ENCODE measurements around the gene CCDC187. TPM values are rescaled to one million over a fixed set of nuclear protein-coding genes. Genes with fewer than 3 reads are reported as not detected.
A peak's percentile ranks its signal among the peaks of the same experiment; 100 is the strongest.

CCDC187 gene
- total RNA-seq, 1 donor from 2014 or later: 6.6 TPM

DNA sequence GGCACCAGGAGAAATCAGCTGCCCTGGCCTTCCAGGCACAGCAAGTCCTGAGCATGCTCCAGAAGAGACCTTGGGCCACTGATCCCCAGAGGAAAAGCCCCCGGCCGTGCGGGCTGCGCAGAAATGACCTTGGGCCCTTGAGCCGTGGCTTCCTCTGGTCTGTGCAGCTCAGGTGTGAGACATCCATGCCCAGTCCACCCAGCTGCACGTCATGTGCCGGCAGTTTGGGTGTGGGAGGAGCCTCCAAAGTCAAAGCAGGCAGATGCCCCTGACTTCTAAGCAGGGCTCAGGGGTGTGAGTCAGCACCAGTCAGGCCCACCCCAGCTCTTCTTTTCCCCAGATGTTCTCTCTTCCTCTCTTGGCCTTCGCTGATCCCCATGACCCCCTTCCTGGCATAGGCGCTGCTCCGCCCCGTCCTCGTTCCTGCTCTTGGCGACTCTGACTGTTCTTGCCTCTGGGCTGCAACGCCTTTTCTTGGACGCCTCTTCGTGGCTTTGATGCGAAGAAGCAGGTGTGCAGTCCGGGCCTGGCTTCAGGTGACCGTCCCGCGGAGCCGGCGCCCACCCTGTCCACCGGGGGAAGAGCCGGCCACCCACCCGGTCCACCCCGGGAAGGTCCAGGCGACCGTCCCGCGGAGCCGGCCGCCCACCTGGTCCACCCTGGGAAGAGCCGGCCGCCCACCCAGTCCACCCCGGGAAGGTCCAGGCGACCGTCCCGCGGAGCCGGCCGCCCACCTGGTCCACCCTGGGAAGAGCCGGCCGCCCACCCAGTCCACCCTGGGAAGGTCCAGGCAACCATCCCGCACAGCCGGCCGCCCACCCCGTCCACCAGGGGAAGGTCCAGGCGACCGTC lies 52.4 kb downstream of the CCDC187 start:
- no peak overlapping the region for H3K27ac ChIP-seq
- TF ChIP-seq, protein P1, sequence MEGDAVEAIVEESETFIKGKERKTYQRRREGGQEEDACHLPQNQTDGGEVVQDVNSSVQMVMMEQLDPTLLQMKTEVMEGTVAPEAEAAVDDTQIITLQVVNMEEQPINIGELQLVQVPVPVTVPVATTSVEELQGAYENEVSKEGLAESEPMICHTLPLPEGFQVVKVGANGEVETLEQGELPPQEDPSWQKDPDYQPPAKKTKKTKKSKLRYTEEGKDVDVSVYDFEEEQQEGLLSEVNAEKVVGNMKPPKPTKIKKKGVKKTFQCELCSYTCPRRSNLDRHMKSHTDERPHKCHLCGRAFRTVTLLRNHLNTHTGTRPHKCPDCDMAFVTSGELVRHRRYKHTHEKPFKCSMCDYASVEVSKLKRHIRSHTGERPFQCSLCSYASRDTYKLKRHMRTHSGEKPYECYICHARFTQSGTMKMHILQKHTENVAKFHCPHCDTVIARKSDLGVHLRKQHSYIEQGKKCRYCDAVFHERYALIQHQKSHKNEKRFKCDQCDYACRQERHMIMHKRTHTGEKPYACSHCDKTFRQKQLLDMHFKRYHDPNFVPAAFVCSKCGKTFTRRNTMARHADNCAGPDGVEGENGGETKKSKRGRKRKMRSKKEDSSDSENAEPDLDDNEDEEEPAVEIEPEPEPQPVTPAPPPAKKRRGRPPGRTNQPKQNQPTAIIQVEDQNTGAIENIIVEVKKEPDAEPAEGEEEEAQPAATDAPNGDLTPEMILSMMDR (IDR thresholded peaks at IDR 0.05): no peak

DNA sequence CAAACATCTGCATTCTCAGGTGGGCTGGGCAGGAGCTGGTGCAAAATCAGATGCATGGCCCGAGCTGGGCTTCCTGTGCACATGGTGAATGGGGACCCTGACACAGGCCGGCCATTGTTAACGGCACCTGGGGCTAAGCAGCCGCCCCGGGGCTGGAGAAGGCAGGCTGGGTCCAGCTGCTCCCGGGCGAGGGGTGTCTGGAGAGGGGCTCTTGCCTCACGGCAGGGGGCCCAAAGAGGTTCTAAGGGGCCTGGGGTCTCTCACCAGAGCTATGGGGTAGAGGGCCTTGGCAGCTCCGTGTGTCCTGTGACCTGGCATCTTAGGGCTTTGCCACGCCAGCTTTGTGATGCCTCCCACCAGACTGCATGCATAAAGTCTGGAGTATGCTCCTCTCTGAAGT lies 53.2 kb downstream of the CCDC187 start:
- DNase-seq: no peak
- TF ChIP-seq, protein P1 (IDR thresholded peaks at IDR 0.05): no peak
- H3K4me3 ChIP-seq: no peak overlapping the region

More for the DNA sequence above, 52.4 kb downstream of the CCDC187 start:
- H3K4me3 ChIP-seq: no peak overlapping the region
- no peak for ATAC-seq
- H3K9me3 ChIP-seq: no peaks in the 10 kb centered on the region
- intact Hi-C loops (cut with DNase I): no loop called here
- H3K27me3 ChIP-seq (ENCODE audit: low read depth): peaks cover 31% of the 10 kb centered on the region
- no peaks in the 10 kb centered on the region for H3K4me1 ChIP-seq
- H3K36me3 ChIP-seq: no peaks in the 10 kb centered on the region
- DNase-seq: no peak

DNA sequence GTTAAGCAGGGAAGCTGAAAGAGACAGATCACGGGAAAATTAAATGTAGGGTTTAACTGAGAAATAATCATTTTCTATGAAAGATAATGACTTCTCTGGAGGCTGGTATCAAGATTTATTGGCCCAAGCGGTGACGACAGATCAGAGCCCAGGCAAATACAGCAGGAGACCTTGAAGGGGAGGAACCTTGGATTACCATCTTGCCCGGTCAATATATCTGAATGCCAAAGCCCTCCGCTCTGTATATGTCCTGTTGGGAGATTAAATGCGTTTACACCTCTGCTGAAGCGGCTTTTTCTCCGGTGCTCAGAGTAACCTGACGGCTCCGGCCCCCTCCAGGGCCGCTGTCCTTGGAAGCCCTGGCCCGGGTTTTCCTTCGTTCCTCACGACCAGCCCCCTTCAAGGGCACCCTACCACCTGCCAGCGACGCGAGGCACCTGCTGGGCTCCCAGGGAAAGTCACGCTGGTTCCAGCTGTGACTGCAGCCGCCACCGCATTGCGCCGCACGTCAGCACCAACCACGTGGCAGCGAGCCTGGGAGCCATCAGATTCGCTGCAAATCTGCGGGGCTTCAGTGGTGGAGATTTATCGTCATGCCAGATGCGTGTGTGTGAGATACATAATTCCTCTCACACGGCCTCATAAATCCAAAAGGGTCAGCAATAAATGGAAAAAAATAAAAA lies 53.9 kb downstream of the CCDC187 start:
- Histone ChIP-seq H3K27me3 (ENCODE audit: low read depth) (peaks cover 22% of the 10 kb centered on the region), H3K36me3 (no peaks in the 10 kb centered on the region), H3K9me3 (no peaks in the 10 kb centered on the region), H3K4me3 (no peak overlapping the region), H3K4me1 (peaks cover under 1% of the 10 kb centered on the region), H3K27ac (no peak overlapping the region)
- TF ChIP-seq, protein P1 (IDR thresholded peaks at IDR 0.05): no peak
- DNase-seq (no peak), ATAC-seq (no peak)
- intact Hi-C loops (cut with DNase I): no loop called here

More for the DNA sequence above, 53.2 kb downstream of the CCDC187 start:
- Histone ChIP-seq H3K27me3 (ENCODE audit: low read depth) (peaks cover 26% of the 10 kb centered on the region), H3K9me3 (no peaks in the 10 kb centered on the region), H3K27ac (no peak overlapping the region), H3K36me3 (no peaks in the 10 kb centered on the region), H3K4me1 (no peaks in the 10 kb centered on the region)
- ATAC-seq: no peak
- intact Hi-C loops (cut with DNase I): no loop called here

DNA sequence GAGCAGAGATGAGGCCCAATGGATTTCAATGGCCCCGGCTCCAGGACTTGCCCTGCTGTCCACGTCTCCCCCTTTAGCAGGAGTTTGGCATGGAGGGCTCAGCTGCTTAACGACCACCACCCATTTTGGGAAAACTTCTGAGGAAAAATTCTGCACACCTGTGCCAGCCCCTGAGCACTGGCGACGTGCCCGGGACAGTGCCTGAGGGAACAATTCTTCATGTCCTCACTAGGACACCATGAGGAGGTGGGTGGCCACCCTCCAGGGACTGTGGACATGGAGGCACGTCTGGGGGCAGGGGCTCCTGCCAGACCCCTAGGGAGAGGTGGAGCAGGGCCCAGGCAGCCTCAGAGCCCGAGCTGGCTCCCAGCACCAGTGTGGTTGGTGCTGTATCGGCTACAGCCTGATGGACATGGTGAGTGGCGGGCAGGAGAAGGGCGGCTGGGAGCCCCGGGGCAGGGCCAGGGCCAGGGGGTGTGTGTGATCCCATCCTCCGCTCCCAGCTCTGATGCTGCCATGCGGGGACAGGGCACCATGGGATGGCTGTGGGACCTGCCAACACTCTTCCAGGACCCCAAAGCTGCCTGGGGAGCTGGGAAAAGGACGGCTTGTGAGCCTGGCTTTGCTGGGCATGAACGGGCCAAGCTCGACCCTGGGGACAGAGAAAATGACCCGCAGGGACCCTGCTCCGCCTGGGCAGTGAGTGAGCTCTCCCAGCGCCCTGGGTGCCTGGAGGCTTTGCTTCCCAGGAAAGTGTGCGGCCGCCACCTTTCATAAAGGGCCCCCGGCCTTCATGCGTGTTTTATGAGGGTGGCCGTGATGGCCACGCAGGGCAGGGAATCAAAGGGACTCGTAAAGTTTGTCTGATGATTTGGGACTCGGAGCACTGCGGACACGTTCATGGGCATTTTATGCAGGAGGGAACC lies 54.7 kb downstream of the CCDC187 start:
- TF ChIP-seq, protein P1 (IDR thresholded peaks at IDR 0.05): no peak
- Histone ChIP-seq H3K4me1 (peaks cover 9% of the 10 kb centered on the region), H3K36me3 (no peaks in the 10 kb centered on the region), H3K27ac (no peak overlapping the region), H3K4me3 (no peak overlapping the region), H3K27me3 (ENCODE audit: low read depth) (peaks cover 19% of the 10 kb centered on the region), H3K9me3 (no peaks in the 10 kb centered on the region)
- DNase-seq: peak; percentile 49
- ATAC-seq: no peak
- intact Hi-C loops (cut with DNase I): no loop called here

All from lower lobe of right lung (tissue), 2 donors.